ENCODE data around the gene FGD3.
A peak's percentile ranks its signal among the peaks of the same experiment; 100 is the strongest.

Gene FGD3

DNA sequence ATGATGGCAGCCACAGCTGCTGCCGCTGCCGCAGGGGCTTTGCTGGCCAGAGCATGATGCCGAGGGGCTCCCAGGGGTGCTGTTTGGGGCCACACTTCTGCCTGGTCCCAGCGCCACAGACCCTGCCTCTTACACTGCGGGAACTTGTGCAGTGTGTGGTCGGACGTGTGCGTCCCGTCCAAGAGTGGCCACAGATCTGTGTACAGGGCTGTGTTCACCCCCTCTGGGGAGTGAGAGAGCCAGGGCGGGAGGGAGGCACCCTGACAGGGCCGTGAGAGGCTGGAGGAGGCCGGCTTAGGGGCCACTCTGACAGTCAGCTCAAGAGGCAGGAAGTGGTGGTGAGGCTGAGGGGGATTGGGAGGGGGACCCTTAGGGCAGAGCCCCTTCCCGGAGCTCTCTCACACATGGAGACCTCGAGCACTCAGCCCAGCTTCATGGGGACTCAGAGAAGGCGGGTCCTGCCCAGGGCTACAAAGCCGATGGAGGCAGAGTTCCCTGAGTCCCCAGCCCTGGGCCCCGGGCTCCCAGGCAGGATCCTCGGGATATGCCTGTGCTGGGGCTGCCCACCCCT, 135.6 kb downstream of the FGD3 start:
- DNase-seq, result no peak

GRCh38 chr9:93083592-93084470, 136.5 kb downstream of the FGD3 start:
- DNase-seq, result peak; percentile 22

GRCh38 chr9:93084471-93084881, 137.2 kb downstream of the FGD3 start:
- DNase-seq, result no peak

DNA sequence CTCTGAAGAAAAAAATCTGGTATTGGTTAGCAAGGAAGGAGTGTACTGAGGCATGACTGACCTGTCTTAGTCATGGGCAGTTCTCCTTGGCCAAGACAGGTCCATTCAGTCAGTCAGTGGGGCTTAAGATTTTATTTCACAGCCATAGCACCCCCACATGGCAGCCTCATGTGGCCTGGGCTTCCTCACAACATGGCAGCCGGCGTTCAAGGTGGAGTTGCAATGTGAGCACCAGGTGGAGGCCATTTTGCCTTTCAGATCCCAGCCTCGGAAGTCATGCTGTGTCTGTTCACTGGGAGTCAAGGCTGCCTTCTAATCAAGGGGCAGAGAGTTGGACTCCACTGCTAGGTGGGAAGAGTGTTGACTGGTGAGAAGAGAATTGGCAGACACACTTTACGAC, 138.4 kb downstream of the FGD3 start:
- DNase-seq, result no peak

Measured in CD4-positive, alpha-beta T cell treated with Interleukin-4 for 4 hours (primary cell).